CD4-positive, alpha-beta T cell treated with Interleukin-6 at 100 ng/mL for 8 hours (primary cell): Measurements from ENCODE around the gene ZNRF1.

Source experiments
- DNase-seq: peaks from one replicate; pipeline ENCODE4 v3.0.0-alpha.2; 2020; ENCODE audit warnings: mixed read lengths, low spot score

ZNRF1 gene

GRCh38 chr16:75061669-75062068 is 62.8 kb downstream of the ZNRF1 start:
- DNase-seq, result no peak

- DNase-seq, result no peak
Observed at GRCh38 chr16:75062135-75062975, 63.5 kb downstream of the ZNRF1 start.

GRCh38 chr16:75062976-75063346 is 64.1 kb downstream of the ZNRF1 start:
- DNase-seq, result no peak

- no peak for DNase-seq
Observed at GRCh38 chr16:75063549-75064088, 64.8 kb downstream of the ZNRF1 start.

- peak; percentile 36 for DNase-seq
Observed at GRCh38 chr16:75064403-75065148, 65.8 kb downstream of the ZNRF1 start.

- peak; percentile 33 for DNase-seq
Observed at GRCh38 chr16:75065149-75065505, 66.3 kb downstream of the ZNRF1 start.

- no peak for DNase-seq
Observed at GRCh38 chr16:75065521-75066149, 66.8 kb downstream of the ZNRF1 start.

- no peak for DNase-seq
Observed at GRCh38 chr16:75066861-75067447, 68.1 kb downstream of the ZNRF1 start.

- DNase-seq, result no peak
Observed at GRCh38 chr16:75068085-75069031, 69.5 kb downstream of the ZNRF1 start.

- DNase-seq, result no peak
Observed at GRCh38 chr16:75070012-75070841, 71.4 kb downstream of the ZNRF1 start.

GRCh38 chr16:75071621-75072020 is 72.8 kb downstream of the ZNRF1 start:
- DNase-seq, result no peak

GRCh38 chr16:75072239-75072947 is 73.6 kb downstream of the ZNRF1 start:
- DNase-seq, result no peak

- DNase-seq, result no peak
Observed at GRCh38 chr16:75073545-75074303, 74.9 kb downstream of the ZNRF1 start.

- DNase-seq, result no peak
Observed at GRCh38 chr16:75074304-75074793, 75.5 kb downstream of the ZNRF1 start.

- peak; percentile 94 for DNase-seq
Observed at GRCh38 chr16:75074920-75075687, 76.3 kb downstream of the ZNRF1 start.

- no peak for DNase-seq
Observed at GRCh38 chr16:75075688-75076268, 77.0 kb downstream of the ZNRF1 start.

GRCh38 chr16:75078886-75079285 is 80.1 kb downstream of the ZNRF1 start:
- no peak for DNase-seq
